ENCODE data around the gene PLAA.
"Not testable (repeated sequence)": the region's sequence is repeated elsewhere in the genome, so short reads cannot be mapped to it uniquely, and the experiment has no call there.

The PLAA gene

DNA sequence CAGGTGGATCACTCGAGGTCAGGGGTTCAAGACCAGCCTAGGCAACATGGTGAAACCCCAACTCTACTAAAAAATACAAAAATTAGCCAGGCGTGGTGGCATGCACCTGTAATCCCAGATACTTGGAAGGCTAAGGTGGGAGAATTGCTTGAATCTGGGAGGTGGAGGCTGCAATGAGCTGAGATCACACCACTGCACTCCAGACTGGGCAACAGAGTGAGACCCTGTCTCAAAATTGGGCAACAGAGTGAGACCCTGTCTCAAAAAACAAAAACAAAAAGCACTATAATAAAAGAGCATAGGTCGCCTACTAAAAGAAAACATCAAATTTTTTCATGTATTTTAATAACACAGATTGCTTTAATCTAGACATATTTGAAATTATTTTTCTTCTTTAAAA lies 71.9 kb downstream of the PLAA start:
- H3K4me3 ChIP-seq (ENCODE audit: low read depth in 1 of 2, low read length in 2 of 2); H3K9me3 ChIP-seq (ENCODE audit: low read length); H3K36me3 ChIP-seq (ENCODE audit: insufficient read depth, low read length); H3K27ac ChIP-seq (ENCODE audit: low read depth, low read length); H3K4me1 ChIP-seq (ENCODE audit: insufficient read depth, low read length); H3K9ac ChIP-seq (ENCODE audit: low read length); H3K27me3 ChIP-seq (ENCODE audit: control insufficient read depth in 1 of 2, insufficient read depth in 2 of 2, low read length in 2 of 2): not testable (repeated sequence)

DNA sequence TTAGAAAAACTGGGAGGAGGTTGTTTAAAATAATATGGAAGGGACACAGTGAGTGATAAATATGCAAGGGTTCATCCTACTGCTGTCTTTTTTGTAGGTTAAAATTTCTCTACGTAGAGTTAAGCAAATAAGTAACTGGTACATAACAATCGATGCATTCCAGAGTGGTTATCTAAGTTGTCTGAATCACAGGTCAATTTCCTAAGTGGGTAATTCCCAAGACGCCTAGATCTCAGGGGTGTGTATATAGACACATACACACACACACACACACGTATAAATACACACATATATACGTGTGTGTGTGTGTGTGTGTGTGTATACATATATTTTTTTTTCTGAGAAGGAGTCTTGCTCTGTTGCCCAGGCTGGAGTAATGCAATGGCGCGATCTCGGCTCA lies 76.8 kb downstream of the PLAA start:
- no peaks in the 10 kb centered on the region for H3K27me3 ChIP-seq (ENCODE audit: control insufficient read depth in 1 of 2, insufficient read depth in 2 of 2, low read length in 2 of 2)
- H3K9me3 ChIP-seq (ENCODE audit: low read length) = no peaks in the 10 kb centered on the region
- no peaks in the 10 kb centered on the region for H3K4me1 ChIP-seq (ENCODE audit: insufficient read depth, low read length)
- no peak overlapping the region for H3K4me3 ChIP-seq (ENCODE audit: low read depth in 1 of 2, low read length in 2 of 2)
- no peaks in the 10 kb centered on the region for H3K36me3 ChIP-seq (ENCODE audit: insufficient read depth, low read length)
- H3K27ac ChIP-seq (ENCODE audit: low read depth, low read length) = no peak overlapping the region
- H3K9ac ChIP-seq (ENCODE audit: low read length) = no peak overlapping the region

DNA sequence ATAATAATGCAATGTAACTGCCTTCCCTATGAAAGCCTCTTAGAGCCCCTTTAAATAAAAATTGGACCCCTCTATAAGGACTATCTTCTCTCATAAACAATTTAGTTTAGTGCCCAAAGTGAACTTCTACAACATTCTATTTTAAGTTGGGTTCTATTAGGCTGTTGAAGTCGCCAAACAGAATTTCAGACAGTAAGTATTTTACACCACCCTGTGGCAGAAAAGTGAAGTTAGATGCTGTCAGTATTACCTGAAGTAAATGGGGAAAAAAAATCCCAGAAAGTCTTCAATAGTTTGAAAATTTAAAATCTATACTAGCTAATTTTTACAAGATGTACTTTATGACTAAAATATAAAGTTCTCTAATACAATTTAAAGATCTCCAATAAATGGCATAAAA lies 84.0 kb downstream of the PLAA start:
- no peaks in the 10 kb centered on the region for H3K4me1 ChIP-seq (ENCODE audit: insufficient read depth, low read length)
- H3K9me3 ChIP-seq (ENCODE audit: low read length) = no peaks in the 10 kb centered on the region
- no peak overlapping the region for H3K9ac ChIP-seq (ENCODE audit: low read length)
- no peaks in the 10 kb centered on the region for H3K36me3 ChIP-seq (ENCODE audit: insufficient read depth, low read length)
- no peak overlapping the region for H3K4me3 ChIP-seq (ENCODE audit: low read depth in 1 of 2, low read length in 2 of 2)
- H3K27ac ChIP-seq (ENCODE audit: low read depth, low read length) = no peak overlapping the region
- H3K27me3 ChIP-seq (ENCODE audit: control insufficient read depth in 1 of 2, insufficient read depth in 2 of 2, low read length in 2 of 2) = no peaks in the 10 kb centered on the region

DNA sequence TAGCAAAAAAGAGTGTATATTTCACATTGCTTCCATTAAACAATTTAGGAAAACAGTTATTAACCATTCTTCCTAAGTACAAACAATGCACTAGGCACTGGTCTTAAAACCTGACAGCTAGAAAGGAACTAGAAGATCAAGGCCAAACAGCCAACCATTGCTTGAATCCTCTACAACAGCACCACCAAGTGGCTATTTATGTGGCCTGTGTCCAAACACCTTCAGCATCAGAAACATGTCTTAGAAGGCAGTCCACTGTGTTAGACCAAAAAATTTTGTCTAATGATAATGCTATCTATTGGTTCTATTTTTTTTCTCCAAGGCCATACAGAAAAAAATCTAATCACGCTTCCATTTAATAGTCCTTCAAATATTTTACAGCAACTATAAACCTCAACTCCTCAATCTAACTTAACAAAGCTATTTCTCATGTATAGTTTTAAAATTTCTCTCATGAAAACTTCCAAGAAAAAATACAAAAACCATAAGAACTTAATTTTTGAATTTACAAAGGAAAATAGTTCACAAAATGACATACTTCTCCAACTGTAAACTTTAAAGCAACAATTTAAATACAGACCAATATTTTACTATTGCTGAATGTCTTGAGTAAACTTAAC lies 90.5 kb downstream of the PLAA start:
- Histone ChIP-seq H3K36me3 (ENCODE audit: insufficient read depth, low read length) (peaks cover 6% of the 10 kb centered on the region), H3K27ac (ENCODE audit: low read depth, low read length) (no peak overlapping the region), H3K9ac (ENCODE audit: low read length) (no peak overlapping the region), H3K27me3 (ENCODE audit: control insufficient read depth in 1 of 2, insufficient read depth in 2 of 2, low read length in 2 of 2) (no peaks in the 10 kb centered on the region), H3K4me1 (ENCODE audit: insufficient read depth, low read length) (no peaks in the 10 kb centered on the region), H3K4me3 (ENCODE audit: low read depth in 1 of 2, low read length in 2 of 2) (no peak overlapping the region), H3K9me3 (ENCODE audit: low read length) (no peaks in the 10 kb centered on the region)
